Stimulated activated CD8-positive, alpha-beta memory T cell treated with anti-CD3 and anti-CD28 coated beads, Interleukin-15, amount 100 ng/mL, for 48 hours (primary cell): ENCODE data around the gene PCDHGB4.
"Not testable (repeated sequence)": the region's sequence is repeated elsewhere in the genome, so short reads cannot be mapped to it uniquely, and the experiment has no call there.

ENCODE experiments used
- DNase-seq, 2 donors: peaks; one replicate each; pipeline ENCODE4 v3.0.0-alpha.2; 2020; ENCODE audit warnings: low read depth in 2 of 2

PCDHGB4 gene

GRCh38 chr5:141430332-141431113, 43.0 kb downstream of the PCDHGB4 start, which contains the start of gene PCDHGA12:
Gene PCDHGA12, plus strand, starts transcription at chr5:141430507. Its CDS starts 253 bp downstream, at chr5:141430760.
- DNase-seq: no peak

- DNase-seq: no peak
Observed at GRCh38 chr5:141431286-141431685, 43.8 kb downstream of the PCDHGB4 start.

GRCh38 chr5:141432308-141432707, 44.8 kb downstream of the PCDHGB4 start:
- DNase-seq: not testable (repeated sequence)

GRCh38 chr5:141432726-141433125, 45.2 kb downstream of the PCDHGB4 start:
- DNase-seq: not testable (repeated sequence)

- DNase-seq: no peak
Observed at GRCh38 chr5:141434006-141434405, 46.5 kb downstream of the PCDHGB4 start.

GRCh38 chr5:141437221-141437620, 49.7 kb downstream of the PCDHGB4 start:
- DNase-seq: no peak

GRCh38 chr5:141439411-141440141, 52.1 kb downstream of the PCDHGB4 start:
- no peak for DNase-seq
